HG02884 (cell line): ENCODE data around the gene MTG1.
"Not testable (repeated sequence)": the region's sequence is repeated elsewhere in the genome, so short reads cannot be mapped to it uniquely, and the experiment has no call there.

Experiments used
- ATAC-seq: cut with Tn5 transposase; IDR thresholded peaks from one replicate; pipeline ENCODE4 v1.9.1; 2021; ENCODE audit warnings: mild to moderate bottlenecking, moderate library complexity; ENCODE audit not compliant: unreplicated experiment

MTG1 gene

DNA sequence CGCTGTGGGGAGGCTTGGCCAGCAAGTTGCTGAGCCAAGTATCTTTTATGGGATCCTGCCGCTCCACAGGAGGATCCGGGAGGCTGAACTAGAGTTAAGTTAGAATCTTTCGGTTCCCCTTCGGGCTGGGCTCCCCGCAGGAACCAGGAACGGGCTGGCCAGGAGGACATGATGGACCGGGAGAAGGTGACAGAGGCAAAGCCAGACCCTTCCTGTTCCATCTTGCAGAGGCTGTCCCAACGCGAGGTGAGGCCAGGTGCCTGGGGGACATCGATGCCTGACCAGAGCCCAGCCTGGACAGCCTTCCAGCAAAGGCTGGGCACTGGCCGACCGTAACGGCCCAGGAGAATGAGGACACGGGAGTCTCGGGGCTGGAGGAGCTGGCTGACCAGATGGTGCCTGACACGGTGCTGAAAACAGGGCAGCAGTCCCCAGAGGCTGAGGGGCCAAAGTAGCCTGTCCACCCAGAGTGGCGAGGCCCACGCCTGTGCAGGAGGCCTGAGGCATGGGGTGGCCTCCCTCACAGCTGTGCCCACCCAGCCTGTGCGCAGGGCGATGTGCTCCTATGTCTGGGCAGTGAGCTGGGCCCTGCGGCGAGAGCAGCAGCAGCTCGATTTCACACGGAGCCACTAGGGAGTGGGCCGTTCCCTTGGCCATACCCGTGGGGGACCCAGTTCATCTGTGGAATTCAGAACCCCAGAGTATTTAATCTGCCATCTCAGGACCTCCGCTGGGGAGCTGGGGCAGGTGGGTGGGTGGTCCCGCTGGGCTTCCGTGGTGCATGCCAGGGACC lies 16.7 kb upstream of the MTG1 start:
- ATAC-seq, result no peak

DNA sequence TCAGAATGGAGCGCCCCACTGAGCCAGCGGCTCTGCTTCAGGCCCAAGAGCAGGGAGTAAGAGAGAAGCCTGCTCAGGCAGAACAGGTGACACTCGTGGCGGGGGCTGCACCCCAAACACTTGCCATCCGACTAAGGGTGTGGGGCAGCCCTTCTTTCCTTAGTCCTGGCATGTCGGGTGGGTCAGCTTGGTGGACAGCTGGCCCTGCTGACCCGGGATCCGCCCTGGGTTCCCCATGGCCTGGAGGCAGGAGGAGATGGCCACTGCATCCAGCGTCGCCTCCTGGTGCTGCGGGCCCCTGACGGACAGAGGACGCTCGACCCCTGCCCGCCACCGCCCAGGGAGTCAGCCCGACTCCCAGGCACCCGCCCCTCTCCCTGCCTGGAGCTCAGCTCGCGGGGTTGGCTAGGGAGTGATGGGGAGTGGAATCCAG lies 16.1 kb upstream of the MTG1 start:
- no peak for ATAC-seq

GRCh38 chr10:133378251-133379096 lies 15.5 kb upstream of the MTG1 start:
- peak; percentile 34 for ATAC-seq

- ATAC-seq, result peak; percentile 54
Measured at GRCh38 chr10:133379152-133379800, 14.7 kb upstream of the MTG1 start, which contains the start of gene PAOX. TSS of gene PAOX (plus strand) at chr10:133379262. CDS start at chr10:133379317, 55 bp downstream.

- ATAC-seq, result no peak
Measured at GRCh38 chr10:133379801-133380666, 13.9 kb upstream of the MTG1 start.

GRCh38 chr10:133381036-133381435 lies 12.9 kb upstream of the MTG1 start:
- ATAC-seq, result no peak

GRCh38 chr10:133383551-133383950 lies 10.4 kb upstream of the MTG1 start:
- ATAC-seq, result no peak

- no peak for ATAC-seq
Measured at GRCh38 chr10:133384071-133384470, 9.9 kb upstream of the MTG1 start.

DNA sequence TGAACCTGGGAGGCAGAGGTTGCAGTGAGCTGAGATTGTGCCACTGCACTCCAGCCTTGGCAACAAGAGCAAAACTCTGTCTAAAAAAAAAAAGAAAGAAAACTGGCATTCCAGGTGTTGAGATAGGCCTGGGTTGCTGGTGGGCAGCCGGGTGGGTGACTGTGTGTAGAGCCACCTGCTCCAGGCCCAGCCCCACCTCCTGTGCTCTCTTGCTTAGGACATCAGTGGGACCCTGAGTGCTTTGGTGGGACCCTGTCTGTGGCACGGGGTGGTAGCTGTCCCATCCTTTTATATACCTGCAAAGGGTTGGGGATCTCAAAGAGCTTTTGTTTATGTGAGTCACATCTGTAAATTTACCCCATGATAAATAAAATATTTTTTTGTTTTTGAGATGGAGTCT lies 8.7 kb upstream of the MTG1 start:
- no peak for ATAC-seq

GRCh38 chr10:133386951-133387350 lies 7.0 kb upstream of the MTG1 start:
- not testable (repeated sequence) for ATAC-seq

DNA sequence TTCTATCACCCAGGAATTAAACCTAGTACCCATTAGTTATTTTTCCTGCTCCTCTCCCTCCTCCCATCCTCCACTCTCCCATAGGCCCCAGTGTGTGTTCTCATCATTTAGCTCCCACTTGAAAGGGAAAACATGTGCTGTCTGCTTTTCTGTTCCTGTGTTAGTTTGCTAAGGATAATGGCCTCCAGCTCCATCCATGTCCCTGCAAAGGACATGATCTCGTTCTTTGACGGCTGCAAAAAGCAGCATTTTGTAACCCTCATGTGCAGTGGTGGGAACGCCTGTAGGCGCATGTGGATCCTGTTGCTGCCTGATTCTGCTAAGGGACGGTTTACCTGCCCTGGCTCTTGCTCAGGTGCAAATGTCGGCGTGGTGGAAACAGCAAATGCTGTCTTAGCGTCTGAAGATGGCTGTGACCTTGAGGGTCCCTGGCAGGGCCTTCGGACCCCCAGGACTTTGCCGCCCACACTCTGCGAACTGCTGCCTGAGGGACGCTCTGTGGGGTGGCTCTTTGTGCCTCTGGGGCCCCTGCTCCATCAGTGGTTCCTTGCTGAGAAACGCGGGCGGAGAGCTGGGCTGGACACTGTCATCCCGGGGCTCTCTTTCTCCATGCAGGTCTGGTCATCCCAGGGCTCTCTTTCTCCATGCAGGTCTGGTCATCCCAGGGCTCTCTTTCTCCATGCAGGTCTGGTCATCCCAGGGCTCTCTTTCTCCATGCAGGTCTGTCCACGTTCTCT lies 5.6 kb upstream of the MTG1 start:
- no peak for ATAC-seq

DNA sequence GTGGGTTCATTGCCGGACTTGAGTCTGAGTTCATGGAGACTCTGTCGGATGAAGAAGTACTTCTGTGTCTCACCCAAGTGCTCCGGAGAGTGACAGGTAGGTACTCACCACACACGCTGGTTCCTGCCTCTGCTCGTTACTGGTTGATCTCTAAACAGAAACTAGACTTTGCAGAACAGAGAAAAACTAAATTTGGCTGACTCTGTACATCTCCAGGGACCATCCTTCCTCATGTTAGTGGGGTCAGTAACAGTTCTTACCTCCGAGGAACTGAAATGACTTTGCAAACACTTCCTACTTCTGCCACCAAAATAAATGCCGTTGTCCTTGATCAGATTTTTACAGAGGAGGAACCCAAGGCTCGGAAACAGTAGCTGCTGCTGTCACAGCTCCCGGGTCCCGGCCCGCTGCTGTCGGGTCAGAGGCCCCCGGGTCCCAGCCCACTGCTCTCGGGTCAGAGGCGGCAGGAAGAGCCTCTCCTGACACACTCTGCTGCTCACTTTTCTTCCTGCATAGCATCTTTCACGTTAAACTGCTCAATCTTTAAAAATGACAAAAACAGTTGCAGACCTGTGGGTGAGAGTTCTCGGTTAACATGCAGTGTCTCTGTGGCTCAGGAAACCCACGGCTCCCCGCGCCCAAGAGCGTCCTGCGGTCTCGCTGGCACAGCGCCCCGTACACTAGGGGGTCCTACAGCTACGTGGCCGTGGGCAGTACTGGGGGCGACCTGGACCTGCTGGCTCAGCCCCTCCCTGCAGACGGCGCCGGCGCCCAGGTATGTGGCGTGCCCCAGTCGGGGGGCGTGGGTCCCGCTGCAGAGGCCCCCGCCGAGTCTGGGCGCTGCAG lies 4.8 kb upstream of the MTG1 start:
- peak; percentile 85 for ATAC-seq

GRCh38 chr10:133390597-133391248 lies 3.2 kb upstream of the MTG1 start:
- ATAC-seq, result no peak

DNA sequence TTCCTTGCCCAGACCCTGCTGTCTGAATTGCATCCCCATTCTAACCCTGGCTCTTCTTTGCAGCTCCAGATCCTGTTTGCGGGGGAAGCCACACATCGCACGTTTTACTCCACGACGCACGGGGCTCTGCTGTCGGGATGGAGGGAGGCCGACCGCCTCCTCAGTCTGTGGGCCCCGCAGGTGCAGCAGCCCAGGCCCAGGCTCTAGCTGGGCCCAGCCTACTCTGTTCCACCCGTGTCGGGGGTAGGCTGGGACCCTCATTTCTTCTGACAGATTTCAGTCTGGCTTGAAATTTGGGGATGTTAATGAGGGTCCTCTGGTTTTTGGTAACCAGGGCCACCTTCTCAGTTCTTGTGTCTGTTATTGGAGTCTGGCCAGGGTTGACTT lies 2.7 kb upstream of the MTG1 start:
- no peak for ATAC-seq

- no peak for ATAC-seq
Measured at GRCh38 chr10:133391761-133392518, 2.0 kb upstream of the MTG1 start.

- no peak for ATAC-seq
Measured at GRCh38 chr10:133393401-133394063, 425 bp upstream of the MTG1 start.

GRCh38 chr10:133394801-133395221 lies 854 bp downstream of the MTG1 start:
- no peak for ATAC-seq
